Liver (tissue), 9 donors: ENCODE results near the gene TMEM38B. TPM values are rescaled to one million over a fixed set of nuclear protein-coding genes. Genes with fewer than 3 reads are reported as not detected.
A peak's percentile ranks its signal among the peaks of the same experiment; 100 is the strongest.

Experiments
- DNase-seq: peaks from one replicate; pipeline ENCODE4 v3.0.0-alpha.2; 2017; ENCODE audit warnings: low spot score
- H3K27ac ChIP-seq, 2 donors: one replicate each; pipeline ENCODE4 v1.7.0; 2013; ENCODE audit warnings: inconsistent platforms in 2 of 2, low read length in 2 of 2, control low read depth in 1 of 2, low read depth in 1 of 2, mild to moderate bottlenecking in 1 of 2
- H3K27me3 ChIP-seq, 4 donors: one replicate each; pipeline versions ENCODE4 v1.6.1 to v1.7.0; 2013; ENCODE audit warnings: low read length in 3 of 4, inconsistent platforms in 1 of 4, mild to moderate bottlenecking in 1 of 4, moderate library complexity in 1 of 4; ENCODE audit not compliant: control insufficient read depth in 4 of 4, insufficient read depth in 4 of 4
- H3K36me3 ChIP-seq, 4 donors: one replicate each; pipeline versions ENCODE4 v1.6.1 to v1.7.0; 2013; ENCODE audit warnings: low read length in 3 of 4, mild to moderate bottlenecking in 3 of 4, low read depth in 1 of 4, moderate library complexity in 1 of 4; ENCODE audit not compliant: control insufficient read depth in 4 of 4, insufficient read depth in 3 of 4
- H3K4me1 ChIP-seq, 4 donors: one replicate each; pipeline versions ENCODE4 v1.6.1 to v1.7.0; 2013; ENCODE audit warnings: low read length in 3 of 4, mild to moderate bottlenecking in 3 of 4, moderate library complexity in 1 of 4; ENCODE audit not compliant: control insufficient read depth in 4 of 4, insufficient read depth in 4 of 4
- H3K4me3 ChIP-seq, 3 donors: one replicate each; pipeline versions ENCODE4 v1.6.1 to v1.7.0; 2013; ENCODE audit warnings: low read length in 3 of 3, control low read depth in 1 of 3, low read depth in 1 of 3, mild to moderate bottlenecking in 1 of 3
- H3K9ac ChIP-seq, 2 donors: one replicate each; pipeline ENCODE4 v1.7.0; 2013; ENCODE audit warnings: low read length in 2 of 2, mild to moderate bottlenecking in 2 of 2, moderate library complexity in 2 of 2, control low read depth in 1 of 2, low read depth in 1 of 2
- H3K9me3 ChIP-seq, 4 donors: one replicate each; pipeline versions ENCODE4 v1.6.1 to v1.7.0; 2013; ENCODE audit warnings: low read length in 3 of 4; ENCODE audit not compliant: control insufficient read depth in 4 of 4
- EGR1 ChIP-seq, 2 donors: IDR thresholded peaks; 2 replicates each; pipeline ENCODE4 v1.6.1; 2016 to 2018; ENCODE audit warnings: antibody characterized with exemption in 2 of 2, low read depth in 2 of 2
- FOXA1 ChIP-seq: IDR thresholded peaks from 2 replicates; pipeline ENCODE4 v1.6.1; 2016; ENCODE audit warnings: antibody characterized with exemption
- FOXA2 ChIP-seq: IDR thresholded peaks from 2 replicates; pipeline ENCODE4 v1.6.1; 2016; ENCODE audit warnings: antibody characterized with exemption
- GABPA ChIP-seq, 2 donors: IDR thresholded peaks in 1 of 2; conservative IDR thresholded peaks in 1 of 2; 2 replicates each; pipeline ENCODE4 v1.6.1; 2016; ENCODE audit warnings: antibody characterized with exemption in 2 of 2, mild to moderate bottlenecking in 1 of 2, moderate library complexity in 1 of 2
- HNF4A ChIP-seq, 2 donors: conservative IDR thresholded peaks; 2 replicates each; pipeline ENCODE4 v1.6.1; 2016; ENCODE audit warnings: antibody characterized with exemption in 2 of 2, mild to moderate bottlenecking in 2 of 2
- HNF4G ChIP-seq: IDR thresholded peaks from 2 replicates; pipeline ENCODE4 v1.6.1; 2016; ENCODE audit warnings: antibody characterized with exemption
- JUND ChIP-seq, 2 donors: IDR thresholded peaks; 2 replicates each; pipeline ENCODE4 v1.6.1; 2016; ENCODE audit warnings: antibody characterized with exemption in 2 of 2
- NR2F2 ChIP-seq: IDR thresholded peaks from 2 replicates; pipeline ENCODE4 v1.6.1; 2016; ENCODE audit warnings: antibody characterized with exemption
- RXRA ChIP-seq, 2 donors: IDR thresholded peaks; 2 replicates each; pipeline ENCODE4 v1.6.1; 2017 to 2018; ENCODE audit warnings: antibody characterized with exemption in 2 of 2, mild to moderate bottlenecking in 1 of 2
- TAF1 ChIP-seq: conservative IDR thresholded peaks from 2 replicates; pipeline ENCODE4 v1.6.1; 2016; ENCODE audit warnings: antibody characterized with exemption, mild to moderate bottlenecking
- YY1 ChIP-seq: IDR thresholded peaks from 2 replicates; pipeline ENCODE4 v1.6.1; 2016; ENCODE audit warnings: antibody characterized with exemption, mild to moderate bottlenecking
- WGBS: extraction: QIAGEN DNeasy Blood & Tissue Kit; methylation state at CpG from one replicate; pipeline ENCODE4 v1.1.7; 2013; 5-methylcytosine and 5-hydroxymethylcytosine counted together
- polyA plus RNA-seq, 2 donors: library from polyadenylated mRNA; stranded (reverse) in 1 of 2; unstranded in 1 of 2; fragments of 200-250 nt in 1 of 2; fragments of >200 nt in 1 of 2; fragmentation: Nextera tagmentation in 1 of 2; extraction: Ambion mirVana in 1 of 2; gene quantifications; one replicate each; pipeline versions ENCODE4 v1.2.1 to v1.2.3, GENCODE V29; 2013 to 2015
- total RNA-seq, 2 donors: library from RNA; depleted of rRNA; stranded (reverse); fragments of >200 nt; gene quantifications; one replicate each; pipeline ENCODE4 v1.2.3, GENCODE V29; 2014
- TF ChIP-seq, protein P1 (sequence below): IDR thresholded peaks from 2 replicates; pipeline ENCODE4 v1.6.1; 2016; ENCODE audit warnings: antibody characterized with exemption
- TF ChIP-seq, protein P2 (sequence below): IDR thresholded peaks from 2 replicates; pipeline ENCODE4 v1.6.1; 2016; ENCODE audit warnings: antibody characterized with exemption
- TF ChIP-seq, protein P3 (sequence below): fragments of 150-350 bp; IDR thresholded peaks from 2 replicates; pipeline ENCODE4 v1.5.1; 2017; ENCODE audit warnings: improper control_type of control experiment, low read depth, low read length; ENCODE audit not compliant: missing input control
- TF ChIP-seq, protein P4 (sequence below): IDR thresholded peaks from 2 replicates; pipeline ENCODE4 v1.6.1; 2016; ENCODE audit warnings: antibody characterized with exemption, mild to moderate bottlenecking
- TF ChIP-seq, protein P5 (sequence below): IDR thresholded peaks from 2 replicates; pipeline ENCODE4 v1.6.1; 2016; ENCODE audit warnings: antibody characterized with exemption
- donor health status: healthy.
- donor health status: healthy.
- donor health status: healthy.
- donor health status: healthy.
- donor health status: healthy.

TMEM38B gene
- total and polyA plus RNA-seq, 4 donors: 7.4 to 21.6 (median 9.2) TPM

DNA sequence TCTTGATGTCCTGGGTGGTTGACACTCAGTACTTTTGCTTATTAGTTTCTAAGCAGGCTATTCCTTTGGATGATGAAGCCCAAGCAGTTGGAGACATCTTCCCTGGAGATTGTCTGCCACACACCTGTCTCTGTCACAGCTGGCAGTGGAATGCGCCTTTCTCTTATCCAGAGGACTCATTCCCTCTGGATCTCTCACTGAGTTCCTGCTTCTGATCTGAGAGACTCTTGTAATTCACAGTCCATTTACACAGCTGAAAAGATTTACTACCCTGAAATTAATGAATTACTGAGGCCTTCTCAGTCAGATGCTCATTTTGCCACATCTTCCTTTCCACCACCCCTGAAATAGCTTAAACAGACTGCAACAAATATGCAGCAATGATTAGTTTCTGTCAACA is 16.2 kb upstream of the TMEM38B start:
- Histone ChIP-seq H3K36me3 (no peaks in the 10 kb centered on the region), H3K27ac (no peak overlapping the region), H3K27me3 (no peaks in the 10 kb centered on the region), H3K4me1 (peaks cover 2 to 28% (median 9%) of the 10 kb centered on the region in 4 donors), H3K4me3 (no peak overlapping the region), H3K9me3 (no peaks in the 10 kb centered on the region), H3K9ac (no peak overlapping the region)
- no peak for TF ChIP-seq HNF4A (conservative IDR thresholded peaks at IDR 0.05)
- no peak for TF ChIP-seq NR2F2
- TF ChIP-seq JUND (IDR thresholded peaks at IDR 0.05): no peak
- no peak for TF ChIP-seq GABPA (IDR thresholded peaks at IDR 0.05 in 1 of 2, conservative IDR thresholded peaks at IDR 0.05 in 1 of 2)
- TF ChIP-seq FOXA2: no peak
- TF ChIP-seq EGR1 (IDR thresholded peaks at IDR 0.05; ENCODE audit: low read depth in 2 of 2): no peak
- TF ChIP-seq, protein P1, sequence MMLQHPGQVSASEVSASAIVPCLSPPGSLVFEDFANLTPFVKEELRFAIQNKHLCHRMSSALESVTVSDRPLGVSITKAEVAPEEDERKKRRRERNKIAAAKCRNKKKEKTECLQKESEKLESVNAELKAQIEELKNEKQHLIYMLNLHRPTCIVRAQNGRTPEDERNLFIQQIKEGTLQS: no peak
- TF ChIP-seq, protein P2, sequence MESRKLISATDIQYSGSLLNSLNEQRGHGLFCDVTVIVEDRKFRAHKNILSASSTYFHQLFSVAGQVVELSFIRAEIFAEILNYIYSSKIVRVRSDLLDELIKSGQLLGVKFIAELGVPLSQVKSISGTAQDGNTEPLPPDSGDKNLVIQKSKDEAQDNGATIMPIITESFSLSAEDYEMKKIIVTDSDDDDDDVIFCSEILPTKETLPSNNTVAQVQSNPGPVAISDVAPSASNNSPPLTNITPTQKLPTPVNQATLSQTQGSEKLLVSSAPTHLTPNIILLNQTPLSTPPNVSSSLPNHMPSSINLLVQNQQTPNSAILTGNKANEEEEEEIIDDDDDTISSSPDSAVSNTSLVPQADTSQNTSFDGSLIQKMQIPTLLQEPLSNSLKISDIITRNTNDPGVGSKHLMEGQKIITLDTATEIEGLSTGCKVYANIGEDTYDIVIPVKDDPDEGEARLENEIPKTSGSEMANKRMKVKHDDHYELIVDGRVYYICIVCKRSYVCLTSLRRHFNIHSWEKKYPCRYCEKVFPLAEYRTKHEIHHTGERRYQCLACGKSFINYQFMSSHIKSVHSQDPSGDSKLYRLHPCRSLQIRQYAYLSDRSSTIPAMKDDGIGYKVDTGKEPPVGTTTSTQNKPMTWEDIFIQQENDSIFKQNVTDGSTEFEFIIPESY: no peak
- TF ChIP-seq, protein P3, sequence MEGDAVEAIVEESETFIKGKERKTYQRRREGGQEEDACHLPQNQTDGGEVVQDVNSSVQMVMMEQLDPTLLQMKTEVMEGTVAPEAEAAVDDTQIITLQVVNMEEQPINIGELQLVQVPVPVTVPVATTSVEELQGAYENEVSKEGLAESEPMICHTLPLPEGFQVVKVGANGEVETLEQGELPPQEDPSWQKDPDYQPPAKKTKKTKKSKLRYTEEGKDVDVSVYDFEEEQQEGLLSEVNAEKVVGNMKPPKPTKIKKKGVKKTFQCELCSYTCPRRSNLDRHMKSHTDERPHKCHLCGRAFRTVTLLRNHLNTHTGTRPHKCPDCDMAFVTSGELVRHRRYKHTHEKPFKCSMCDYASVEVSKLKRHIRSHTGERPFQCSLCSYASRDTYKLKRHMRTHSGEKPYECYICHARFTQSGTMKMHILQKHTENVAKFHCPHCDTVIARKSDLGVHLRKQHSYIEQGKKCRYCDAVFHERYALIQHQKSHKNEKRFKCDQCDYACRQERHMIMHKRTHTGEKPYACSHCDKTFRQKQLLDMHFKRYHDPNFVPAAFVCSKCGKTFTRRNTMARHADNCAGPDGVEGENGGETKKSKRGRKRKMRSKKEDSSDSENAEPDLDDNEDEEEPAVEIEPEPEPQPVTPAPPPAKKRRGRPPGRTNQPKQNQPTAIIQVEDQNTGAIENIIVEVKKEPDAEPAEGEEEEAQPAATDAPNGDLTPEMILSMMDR: no peak
- TF ChIP-seq, protein P4, sequence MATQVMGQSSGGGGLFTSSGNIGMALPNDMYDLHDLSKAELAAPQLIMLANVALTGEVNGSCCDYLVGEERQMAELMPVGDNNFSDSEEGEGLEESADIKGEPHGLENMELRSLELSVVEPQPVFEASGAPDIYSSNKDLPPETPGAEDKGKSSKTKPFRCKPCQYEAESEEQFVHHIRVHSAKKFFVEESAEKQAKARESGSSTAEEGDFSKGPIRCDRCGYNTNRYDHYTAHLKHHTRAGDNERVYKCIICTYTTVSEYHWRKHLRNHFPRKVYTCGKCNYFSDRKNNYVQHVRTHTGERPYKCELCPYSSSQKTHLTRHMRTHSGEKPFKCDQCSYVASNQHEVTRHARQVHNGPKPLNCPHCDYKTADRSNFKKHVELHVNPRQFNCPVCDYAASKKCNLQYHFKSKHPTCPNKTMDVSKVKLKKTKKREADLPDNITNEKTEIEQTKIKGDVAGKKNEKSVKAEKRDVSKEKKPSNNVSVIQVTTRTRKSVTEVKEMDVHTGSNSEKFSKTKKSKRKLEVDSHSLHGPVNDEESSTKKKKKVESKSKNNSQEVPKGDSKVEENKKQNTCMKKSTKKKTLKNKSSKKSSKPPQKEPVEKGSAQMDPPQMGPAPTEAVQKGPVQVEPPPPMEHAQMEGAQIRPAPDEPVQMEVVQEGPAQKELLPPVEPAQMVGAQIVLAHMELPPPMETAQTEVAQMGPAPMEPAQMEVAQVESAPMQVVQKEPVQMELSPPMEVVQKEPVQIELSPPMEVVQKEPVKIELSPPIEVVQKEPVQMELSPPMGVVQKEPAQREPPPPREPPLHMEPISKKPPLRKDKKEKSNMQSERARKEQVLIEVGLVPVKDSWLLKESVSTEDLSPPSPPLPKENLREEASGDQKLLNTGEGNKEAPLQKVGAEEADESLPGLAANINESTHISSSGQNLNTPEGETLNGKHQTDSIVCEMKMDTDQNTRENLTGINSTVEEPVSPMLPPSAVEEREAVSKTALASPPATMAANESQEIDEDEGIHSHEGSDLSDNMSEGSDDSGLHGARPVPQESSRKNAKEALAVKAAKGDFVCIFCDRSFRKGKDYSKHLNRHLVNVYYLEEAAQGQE: no peak
- TF ChIP-seq FOXA1: no peak
- no peak for TF ChIP-seq HNF4G
- TF ChIP-seq RXRA (IDR thresholded peaks at IDR 0.05): no peak
- TF ChIP-seq YY1: no peak
- TF ChIP-seq TAF1: no peak
- DNase-seq: no peak
- WGBS: 95% methylated on average over 1 of the region's 1 CpG

DNA sequence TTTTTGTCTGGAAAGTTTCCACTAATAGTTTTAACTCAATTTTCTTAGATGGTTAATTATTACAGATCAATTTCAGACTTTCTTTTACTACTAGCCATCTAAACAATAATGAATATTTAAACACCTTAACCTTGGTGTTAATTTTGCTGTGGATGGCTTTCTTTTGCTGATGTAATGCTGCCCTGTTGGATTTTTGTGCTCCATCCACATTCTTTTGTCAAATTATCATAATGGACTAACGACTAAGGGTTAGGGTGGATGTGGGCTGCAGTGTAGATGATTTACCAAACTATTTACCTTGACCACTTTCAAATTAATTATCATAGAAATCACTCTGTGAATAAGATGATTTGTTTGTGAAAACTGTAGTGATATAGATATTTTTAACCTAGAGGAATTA is 15.6 kb upstream of the TMEM38B start:
- Histone ChIP-seq H3K36me3 (no peaks in the 10 kb centered on the region), H3K4me1 (peaks cover 2 to 22% (median 9%) of the 10 kb centered on the region in 4 donors), H3K27ac (peak overlapping the region in 1 of 2 donors; percentile 43), H3K4me3 (no peak overlapping the region), H3K9me3 (no peaks in the 10 kb centered on the region), H3K9ac (no peak overlapping the region), H3K27me3 (no peaks in the 10 kb centered on the region)
- 35% methylated on average over 1 of the region's 1 CpG for WGBS
- DNase-seq: no peak
- TF ChIP-seq, protein P2: no peak
- TF ChIP-seq EGR1 (IDR thresholded peaks at IDR 0.05; ENCODE audit: low read depth in 2 of 2) (no peak), TAF1 (no peak), HNF4G (no peak), RXRA (IDR thresholded peaks at IDR 0.05) (no peak)
- TF ChIP-seq, protein P3: no peak
- TF ChIP-seq, protein P5, sequence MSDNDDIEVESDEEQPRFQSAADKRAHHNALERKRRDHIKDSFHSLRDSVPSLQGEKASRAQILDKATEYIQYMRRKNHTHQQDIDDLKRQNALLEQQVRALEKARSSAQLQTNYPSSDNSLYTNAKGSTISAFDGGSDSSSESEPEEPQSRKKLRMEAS: no peak
